Stimulated activated CD8-positive, alpha-beta memory T cell treated with anti-CD3 and anti-CD28 coated beads, Interleukin-7, amount 100 ng/mL, for 24 hours (primary cell): ENCODE data around the gene TRIM69.
A peak's percentile ranks its signal among the peaks of the same experiment; 100 is the strongest.
"Not testable (repeated sequence)": the region's sequence is repeated elsewhere in the genome, so short reads cannot be mapped to it uniquely, and the experiment has no call there.

Experiments used
- DNase-seq: peaks from one replicate; pipeline ENCODE4 v3.0.0-alpha.2; 2020; ENCODE audit warnings: low read depth

Gene TRIM69

GRCh38 chr15:44739222-44739847 lies 3.0 kb downstream of the TRIM69 start:
- not testable (repeated sequence) for DNase-seq

- DNase-seq = not testable (repeated sequence)
Observed at GRCh38 chr15:44743454-44743853, 7.1 kb downstream of the TRIM69 start.

GRCh38 chr15:44753345-44753744 lies 17.0 kb downstream of the TRIM69 start:
- no peak for DNase-seq

GRCh38 chr15:44763187-44763586 lies 26.9 kb downstream of the TRIM69 start:
- no peak for DNase-seq

- DNase-seq = no peak
Observed at GRCh38 chr15:44763848-44764247, 27.5 kb downstream of the TRIM69 start.

- DNase-seq = no peak
Observed at GRCh38 chr15:44765036-44765435, 28.7 kb downstream of the TRIM69 start.

GRCh38 chr15:44769521-44769920 lies 33.2 kb downstream of the TRIM69 start:
- DNase-seq = no peak

- not testable (repeated sequence) for DNase-seq
Observed at GRCh38 chr15:44770715-44771114, 34.4 kb downstream of the TRIM69 start.

GRCh38 chr15:44775953-44776352 lies 39.6 kb downstream of the TRIM69 start:
- no peak for DNase-seq

GRCh38 chr15:44779761-44780160 lies 43.4 kb downstream of the TRIM69 start:
- no peak for DNase-seq

GRCh38 chr15:44780608-44781007 lies 44.3 kb downstream of the TRIM69 start:
- no peak for DNase-seq

GRCh38 chr15:44781128-44781810 lies 44.9 kb downstream of the TRIM69 start:
- no peak for DNase-seq

GRCh38 chr15:44782516-44782915 lies 46.2 kb downstream of the TRIM69 start:
- no peak for DNase-seq

GRCh38 chr15:44784918-44785274 lies 48.6 kb downstream of the TRIM69 start:
- DNase-seq = not testable (repeated sequence)

- DNase-seq = peak; percentile 19
Observed at GRCh38 chr15:44788748-44789147, 52.4 kb downstream of the TRIM69 start.

- no peak for DNase-seq
Observed at GRCh38 chr15:44790215-44790614, 53.9 kb downstream of the TRIM69 start.

- DNase-seq = no peak
Observed at GRCh38 chr15:44790656-44791055, 54.3 kb downstream of the TRIM69 start.

GRCh38 chr15:44792715-44793114 lies 56.4 kb downstream of the TRIM69 start:
- no peak for DNase-seq

GRCh38 chr15:44794072-44794471 lies 57.7 kb downstream of the TRIM69 start:
- DNase-seq = no peak

GRCh38 chr15:44796508-44796907 lies 60.2 kb downstream of the TRIM69 start:
- DNase-seq = no peak

- DNase-seq = no peak
Observed at GRCh38 chr15:44798826-44799225, 62.5 kb downstream of the TRIM69 start.

- DNase-seq = no peak
Observed at GRCh38 chr15:44801364-44801763, 65.0 kb downstream of the TRIM69 start.

GRCh38 chr15:44801797-44802196 lies 65.5 kb downstream of the TRIM69 start:
- DNase-seq = no peak

- no peak for DNase-seq
Observed at GRCh38 chr15:44802336-44802735, 66.0 kb downstream of the TRIM69 start.
